Upper lobe of left lung (tissue), 4 donors: ENCODE data around the gene ABL2.
"Not testable (repeated sequence)": the region's sequence is repeated elsewhere in the genome, so short reads cannot be mapped to it uniquely, and the experiment has no call there.

Source experiments
- CTCF ChIP-seq, 6 experiments: fragments of 450-650 bp in 4 of 6; fragments of 200-600 bp in 2 of 6; sonication (generic) in 2 of 6; IDR thresholded peaks; one replicate each; pipeline ENCODE4 v1.5.1; 2016 to 2019; ENCODE audit warnings: antibody characterized with exemption in 6 of 6
- EP300 ChIP-seq, 4 donors: sonication (generic); formaldehyde crosslinking; IDR thresholded peaks; one replicate each; pipeline ENCODE4 v1.5.1; 2017; ENCODE audit warnings: antibody characterized with exemption in 4 of 4, control low read depth in 2 of 4
- POLR2AphosphoS5 ChIP-seq, 2 donors: sonication (generic); formaldehyde crosslinking; IDR thresholded peaks; one replicate each; pipeline ENCODE4 v1.5.1; 2017; ENCODE audit warnings: antibody characterized with exemption in 2 of 2

GRCh38 chr1:179274424-179274823 lies 44.9 kb upstream of the ABL2 start:
- not testable (repeated sequence) for TF ChIP-seq CTCF, POLR2AphosphoS5, EP300 (IDR thresholded peaks at IDR 0.05)
